ENCODE measurements around the gene F13B.

Gene F13B

DNA sequence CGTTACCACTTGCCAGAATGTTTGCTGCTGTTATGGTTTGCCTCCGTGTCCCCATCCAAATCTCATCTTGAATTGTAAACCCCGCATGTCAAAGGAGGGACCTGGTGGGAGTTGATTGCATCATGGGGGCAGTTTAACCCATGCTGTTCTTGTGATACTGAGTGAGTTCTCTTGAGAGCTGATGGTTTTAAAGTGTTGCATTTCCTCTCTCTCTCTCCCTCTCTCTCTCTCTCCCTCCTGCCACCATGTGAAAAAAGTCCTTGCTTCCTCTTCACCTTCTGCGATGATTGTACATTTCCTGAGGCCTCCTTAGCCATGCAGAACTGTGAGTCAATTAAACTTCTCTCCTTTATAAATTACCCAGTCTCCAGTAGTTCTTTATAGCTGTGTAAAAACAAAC is 45.3 kb downstream of the F13B start:
- no peak overlapping the region for H3K4me3 ChIP-seq (replicated peaks; ENCODE audit: low read depth, low read length)
- TF ChIP-seq, protein P1, sequence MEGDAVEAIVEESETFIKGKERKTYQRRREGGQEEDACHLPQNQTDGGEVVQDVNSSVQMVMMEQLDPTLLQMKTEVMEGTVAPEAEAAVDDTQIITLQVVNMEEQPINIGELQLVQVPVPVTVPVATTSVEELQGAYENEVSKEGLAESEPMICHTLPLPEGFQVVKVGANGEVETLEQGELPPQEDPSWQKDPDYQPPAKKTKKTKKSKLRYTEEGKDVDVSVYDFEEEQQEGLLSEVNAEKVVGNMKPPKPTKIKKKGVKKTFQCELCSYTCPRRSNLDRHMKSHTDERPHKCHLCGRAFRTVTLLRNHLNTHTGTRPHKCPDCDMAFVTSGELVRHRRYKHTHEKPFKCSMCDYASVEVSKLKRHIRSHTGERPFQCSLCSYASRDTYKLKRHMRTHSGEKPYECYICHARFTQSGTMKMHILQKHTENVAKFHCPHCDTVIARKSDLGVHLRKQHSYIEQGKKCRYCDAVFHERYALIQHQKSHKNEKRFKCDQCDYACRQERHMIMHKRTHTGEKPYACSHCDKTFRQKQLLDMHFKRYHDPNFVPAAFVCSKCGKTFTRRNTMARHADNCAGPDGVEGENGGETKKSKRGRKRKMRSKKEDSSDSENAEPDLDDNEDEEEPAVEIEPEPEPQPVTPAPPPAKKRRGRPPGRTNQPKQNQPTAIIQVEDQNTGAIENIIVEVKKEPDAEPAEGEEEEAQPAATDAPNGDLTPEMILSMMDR (IDR thresholded peaks at IDR 0.05; ENCODE audit: insufficient read depth, low read length, poor library complexity, severe bottlenecking): no peak
- H3K27me3 ChIP-seq (replicated peaks; ENCODE audit: control insufficient read depth, insufficient read depth, low read length): no peaks in the 10 kb centered on the region
- no peaks in the 10 kb centered on the region for H3K36me3 ChIP-seq (ENCODE audit: control insufficient read depth, insufficient read depth, low read length)
- no peak for DNase-seq (ENCODE audit: extremely low read depth, insufficient read length)

DNA sequence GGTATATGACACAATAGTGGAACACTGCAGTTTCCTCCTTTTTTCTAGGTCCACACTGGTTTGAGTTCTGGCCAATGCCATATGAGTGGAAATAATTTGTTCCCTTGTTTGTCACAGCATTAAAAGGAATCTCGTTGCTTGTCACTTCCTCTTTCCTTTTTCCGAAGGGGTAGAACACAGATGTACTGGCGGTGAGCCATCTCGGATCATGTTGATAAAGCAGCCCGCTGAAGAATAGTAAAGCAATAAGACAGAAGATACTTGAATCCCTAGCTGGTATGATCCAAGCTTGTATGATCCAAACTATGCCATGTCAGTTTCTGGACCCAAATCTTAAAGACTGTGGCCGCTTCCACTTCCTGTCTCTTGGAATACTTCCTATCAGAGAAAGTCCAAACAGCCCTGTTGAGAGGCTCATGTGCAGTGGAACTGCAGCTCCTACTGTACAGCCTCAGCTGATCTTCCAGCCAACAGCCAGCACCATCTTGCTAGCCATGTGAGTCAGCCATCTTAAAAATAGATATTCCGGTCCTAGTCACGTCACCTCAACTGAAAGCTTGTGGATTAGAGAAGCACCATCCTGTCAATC is 49.4 kb downstream of the F13B start:
- TF ChIP-seq, protein P1 (IDR thresholded peaks at IDR 0.05; ENCODE audit: insufficient read depth, low read length, poor library complexity, severe bottlenecking): no peak
- H3K27me3 ChIP-seq (replicated peaks; ENCODE audit: control insufficient read depth, insufficient read depth, low read length): no peaks in the 10 kb centered on the region
- no peak for DNase-seq (ENCODE audit: extremely low read depth, insufficient read length)
- H3K36me3 ChIP-seq (ENCODE audit: control insufficient read depth, insufficient read depth, low read length): no peaks in the 10 kb centered on the region
- no peak overlapping the region for H3K4me3 ChIP-seq (replicated peaks; ENCODE audit: low read depth, low read length)

DNA sequence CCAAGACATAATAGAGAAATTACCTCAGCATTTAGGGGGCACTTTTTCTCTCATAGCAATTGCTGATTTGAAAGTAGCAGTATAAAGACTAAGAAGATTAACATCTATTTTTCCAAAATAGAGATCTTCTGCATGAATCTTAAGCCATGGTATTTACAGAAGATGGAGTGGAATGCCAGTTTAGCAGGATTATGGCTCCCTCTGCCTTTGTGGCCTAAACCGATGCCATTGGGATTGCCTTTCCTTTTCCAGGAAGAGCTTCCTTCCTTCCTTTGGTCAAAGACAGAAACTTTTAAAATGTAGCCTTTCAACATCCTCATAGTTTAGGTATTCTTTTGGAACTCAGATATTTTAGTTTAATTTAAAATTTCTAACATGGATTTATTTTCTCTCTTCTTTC is 50.3 kb downstream of the F13B start:
- TF ChIP-seq, protein P1 (IDR thresholded peaks at IDR 0.05; ENCODE audit: insufficient read depth, low read length, poor library complexity, severe bottlenecking): no peak
- no peaks in the 10 kb centered on the region for H3K36me3 ChIP-seq (ENCODE audit: control insufficient read depth, insufficient read depth, low read length)
- H3K27me3 ChIP-seq (replicated peaks; ENCODE audit: control insufficient read depth, insufficient read depth, low read length): no peaks in the 10 kb centered on the region
- H3K4me3 ChIP-seq (replicated peaks; ENCODE audit: low read depth, low read length): no peak overlapping the region
- no peak for DNase-seq (ENCODE audit: extremely low read depth, insufficient read length)

DNA sequence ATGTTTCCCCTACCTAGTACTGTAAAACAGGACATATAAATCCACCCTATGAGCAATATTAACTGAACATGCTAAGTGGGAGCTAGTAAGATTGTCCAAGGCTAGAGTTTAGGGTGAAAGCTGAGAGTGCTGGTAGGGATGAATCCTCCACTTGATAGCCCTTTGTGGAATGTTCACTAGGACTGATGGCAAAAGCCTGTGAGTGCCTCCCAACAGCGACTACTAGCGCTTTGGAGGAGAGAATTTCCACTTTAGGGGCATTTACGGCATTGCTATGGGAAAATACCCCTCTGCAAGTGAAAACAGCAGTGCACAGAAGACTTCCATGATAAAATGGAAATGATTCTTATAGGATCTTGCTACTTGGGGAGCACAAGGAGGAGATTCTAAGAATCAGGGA is 53.8 kb downstream of the F13B start:
- H3K36me3 ChIP-seq (ENCODE audit: control insufficient read depth, insufficient read depth, low read length): no peaks in the 10 kb centered on the region
- DNase-seq (ENCODE audit: extremely low read depth, insufficient read length): no peak
- TF ChIP-seq, protein P1 (IDR thresholded peaks at IDR 0.05; ENCODE audit: insufficient read depth, low read length, poor library complexity, severe bottlenecking): no peak
- no peak overlapping the region for H3K4me3 ChIP-seq (replicated peaks; ENCODE audit: low read depth, low read length)
- no peaks in the 10 kb centered on the region for H3K27me3 ChIP-seq (replicated peaks; ENCODE audit: control insufficient read depth, insufficient read depth, low read length)

DNA sequence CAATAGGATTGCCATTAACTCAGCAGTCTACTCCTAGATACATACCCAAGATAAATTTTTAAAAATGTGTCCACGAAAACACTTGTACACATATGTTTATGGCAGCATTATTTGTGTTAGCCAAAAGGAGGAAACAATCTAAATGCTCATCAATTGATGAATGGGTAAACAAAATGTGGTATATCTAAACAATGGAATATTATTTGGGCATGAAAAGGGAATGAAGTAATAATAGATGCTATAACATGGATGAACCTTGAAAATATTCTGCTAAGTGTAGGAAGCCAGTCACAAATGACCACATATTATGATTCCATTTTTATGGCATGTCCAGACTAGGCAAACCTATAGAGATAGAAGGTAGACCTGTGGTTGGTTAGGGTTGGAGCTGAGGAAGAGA is 55.4 kb downstream of the F13B start:
- TF ChIP-seq, protein P1 (IDR thresholded peaks at IDR 0.05; ENCODE audit: insufficient read depth, low read length, poor library complexity, severe bottlenecking): no peak
- no peak for DNase-seq (ENCODE audit: extremely low read depth, insufficient read length)
- Histone ChIP-seq H3K36me3 (ENCODE audit: control insufficient read depth, insufficient read depth, low read length) (no peaks in the 10 kb centered on the region), H3K4me3 (replicated peaks; ENCODE audit: low read depth, low read length) (no peak overlapping the region), H3K27me3 (replicated peaks; ENCODE audit: control insufficient read depth, insufficient read depth, low read length) (no peaks in the 10 kb centered on the region)

DNA sequence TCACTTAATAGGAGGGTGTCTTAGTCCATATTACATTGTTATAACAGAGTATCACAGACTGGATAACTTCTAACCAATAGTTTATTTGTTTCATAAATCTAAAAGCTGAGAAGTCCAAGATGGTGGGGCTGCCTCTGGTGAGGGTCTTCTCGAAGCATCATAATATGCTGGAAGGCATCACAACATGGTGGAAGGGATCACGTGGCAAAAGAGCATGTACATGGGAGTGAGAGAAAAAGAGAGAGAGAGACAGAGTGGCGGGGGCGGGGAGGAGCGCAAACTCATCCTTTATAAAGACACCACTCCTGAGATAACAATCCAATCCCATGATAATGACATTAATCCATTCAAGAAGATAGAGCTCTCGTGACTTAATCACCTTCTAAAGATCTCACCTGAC is 58.2 kb downstream of the F13B start:
- no peak for DNase-seq (ENCODE audit: extremely low read depth, insufficient read length)
- Histone ChIP-seq H3K36me3 (ENCODE audit: control insufficient read depth, insufficient read depth, low read length) (no peaks in the 10 kb centered on the region), H3K27me3 (replicated peaks; ENCODE audit: control insufficient read depth, insufficient read depth, low read length) (no peaks in the 10 kb centered on the region), H3K4me3 (replicated peaks; ENCODE audit: low read depth, low read length) (no peak overlapping the region)
- TF ChIP-seq, protein P1 (IDR thresholded peaks at IDR 0.05; ENCODE audit: insufficient read depth, low read length, poor library complexity, severe bottlenecking): no peak

All from GM06990 (cell line).